ENCODE measurements around the gene CHORDC1. TPM values are rescaled to one million over a fixed set of nuclear protein-coding genes. Genes with fewer than 3 reads are reported as not detected.
A peak's percentile ranks its signal among the peaks of the same experiment; 100 is the strongest.

CHORDC1 gene
- total RNA-seq, 1 experiment from 2014 or later, result 62.0 TPM

- intact Hi-C loops (cut with micrococcal nuclease), result no loop called here
- ChIA-PET POLR2A (interaction anchor here (0.8 kb wide), 1 partner anchor 9 kb away, joined by 4 read pairs; no protein-coding TSS in a partner anchor), CTCF (interaction anchor here (0.8 kb wide), 1 partner anchor 14 kb away, joined by 3 read pairs; no protein-coding TSS in a partner anchor)
Measured at GRCh38 chr11:90228056-90228455, 5.2 kb upstream of the CHORDC1 start.

GRCh38 chr11:90223248-90223585 is 368 bp upstream of the CHORDC1 start:
- ChIA-PET POLR2A (interaction anchor here (0.7 to 2.9 kb wide), 6 partner anchors 9 to 260 kb away, joined by 3 to 18 read pairs (median 6); no protein-coding TSS in a partner anchor), CTCF (interaction anchor here (1.0 to 1.6 kb wide), 2 partner anchors 16 to 19 kb away, joined by 4 to 8 read pairs; no protein-coding TSS in a partner anchor)
- H3K9me3 Mint-ChIP-seq (ENCODE audit: unreplicated experiment), result no peaks in the 10 kb centered on the region
- H3K4me3 Mint-ChIP-seq (ENCODE audit: unreplicated experiment), result peak overlapping the region; percentile 96
- BruUV-seq (replicated peaks), result TSS peak; percentile 71
- no peak for TF ChIP-seq CTCF (IDR thresholded peaks at IDR 0.05; ENCODE audit: unreplicated experiment)
- no peak for DNase-seq (ENCODE audit: unreplicated experiment)
- peaks cover 31% of the 10 kb centered on the region for H3K4me1 Mint-ChIP-seq (ENCODE audit: insufficient read depth, unreplicated experiment)
- H3K27me3 Mint-ChIP-seq (ENCODE audit: insufficient read depth, unreplicated experiment), result no peaks in the 10 kb centered on the region
- peak overlapping the region; percentile 39 for H3K27ac Mint-ChIP-seq (ENCODE audit: low read depth, unreplicated experiment)
- H3K36me3 Mint-ChIP-seq (ENCODE audit: insufficient read depth, unreplicated experiment), result no peaks in the 10 kb centered on the region
- intact Hi-C loops (cut with micrococcal nuclease), result no loop called here

More at GRCh38 chr11:90228056-90228455, 5.2 kb upstream of the CHORDC1 start:
- no TSS peak for BruUV-seq (replicated peaks)
- no peak overlapping the region for H3K27ac Mint-ChIP-seq (ENCODE audit: low read depth, unreplicated experiment)
- H3K4me3 Mint-ChIP-seq (ENCODE audit: unreplicated experiment), result no peak overlapping the region
- no peak for DNase-seq (ENCODE audit: unreplicated experiment)
- H3K36me3 Mint-ChIP-seq (ENCODE audit: insufficient read depth, unreplicated experiment), result no peaks in the 10 kb centered on the region
- H3K9me3 Mint-ChIP-seq (ENCODE audit: unreplicated experiment), result peaks cover 11% of the 10 kb centered on the region
- no peak for TF ChIP-seq CTCF (IDR thresholded peaks at IDR 0.05; ENCODE audit: unreplicated experiment)
- H3K4me1 Mint-ChIP-seq (ENCODE audit: insufficient read depth, unreplicated experiment), result peaks cover 6% of the 10 kb centered on the region
- H3K27me3 Mint-ChIP-seq (ENCODE audit: insufficient read depth, unreplicated experiment), result no peaks in the 10 kb centered on the region

- TSS peak; percentile 43 for BruUV-seq (replicated peaks)
- intact Hi-C loops (cut with micrococcal nuclease), result no loop called here
Measured at GRCh38 chr11:90221803-90222458, 918 bp downstream of the CHORDC1 start.

More at GRCh38 chr11:90221803-90222458, 918 bp downstream of the CHORDC1 start:
- peak overlapping the region; percentile 96 for H3K4me3 Mint-ChIP-seq (ENCODE audit: unreplicated experiment)
- peaks cover 31% of the 10 kb centered on the region for H3K4me1 Mint-ChIP-seq (ENCODE audit: insufficient read depth, unreplicated experiment)
- no peaks in the 10 kb centered on the region for H3K27me3 Mint-ChIP-seq (ENCODE audit: insufficient read depth, unreplicated experiment)
- no peaks in the 10 kb centered on the region for H3K9me3 Mint-ChIP-seq (ENCODE audit: unreplicated experiment)
- TF ChIP-seq CTCF (IDR thresholded peaks at IDR 0.05; ENCODE audit: unreplicated experiment), result no peak
- H3K27ac Mint-ChIP-seq (ENCODE audit: low read depth, unreplicated experiment), result peak overlapping the region; percentile 39
- no peak for DNase-seq (ENCODE audit: unreplicated experiment)
- peaks cover 13% of the 10 kb centered on the region for H3K36me3 Mint-ChIP-seq (ENCODE audit: insufficient read depth, unreplicated experiment)
- CTCF ChIA-PET, result interaction anchor here (0.7 to 1.6 kb wide), 2 partner anchors 17 to 265 kb away, joined by 3 to 8 read pairs; no protein-coding TSS in a partner anchor
- POLR2A ChIA-PET, result interaction anchor here (0.7 to 2.9 kb wide), 6 partner anchors 11 to 979 kb away, joined by 3 to 18 read pairs (median 5); no protein-coding TSS in a partner anchor
